Activated B cell treated with CpG ODN at 0.5 μM for 24 hours (primary cell): Measurements from ENCODE around the gene RFPL4AL1. TPM values are rescaled to one million over a fixed set of nuclear protein-coding genes. Genes with fewer than 3 reads are reported as not detected.

ENCODE experiments used
- total RNA-seq: library from RNA; stranded (reverse); gene quantifications from 2 replicates; pipeline ENCODE4 v1.2.3, GENCODE V29; 2022

Gene RFPL4AL1
- total RNA-seq, 1 donor from 2014 or later, result not detected

Other genes starting within 250 kb of the RFPL4AL1 start
- not detected in 2 replicates for gene SBK2, start 232.0 kb upstream of the RFPL4AL1 start, total RNA-seq
- not detected in 2 replicates for gene SBK3, start 223.6 kb upstream of the RFPL4AL1 start, total RNA-seq
- gene ZNF579, start 188.3 kb upstream of the RFPL4AL1 start, total RNA-seq, result 10.3 and 10.9 TPM in 2 replicates
- gene FIZ1, start 169.6 kb upstream of the RFPL4AL1 start, total RNA-seq, result 17.5 and 21.2 TPM in 2 replicates
- 12.6 and 16.1 TPM in 2 replicates for gene ZNF524, start 168.8 kb upstream of the RFPL4AL1 start, total RNA-seq
- gene ZNF865, start 163.5 kb upstream of the RFPL4AL1 start, total RNA-seq, result 17.2 and 18.9 TPM in 2 replicates
- 8.7 and 8.9 TPM in 2 replicates for gene ZNF784, start 144.6 kb upstream of the RFPL4AL1 start, total RNA-seq
- gene ZNF580, start 128.1 kb upstream of the RFPL4AL1 start, total RNA-seq, result 55.0 and 81.2 TPM in 2 replicates
- 42.7 and 46.5 TPM in 2 replicates for gene ZNF581, start 125.5 kb upstream of the RFPL4AL1 start, total RNA-seq
- 14.0 and 14.4 TPM in 2 replicates for gene CCDC106, start 120.9 kb upstream of the RFPL4AL1 start, total RNA-seq
- gene U2AF2, start 114.1 kb upstream of the RFPL4AL1 start, total RNA-seq, result 256 and 273 TPM in 2 replicates
- gene EPN1, start 93.9 kb upstream of the RFPL4AL1 start, total RNA-seq, result 56.6 and 65.2 TPM in 2 replicates
- gene NLRP9, start 30.7 kb upstream of the RFPL4AL1 start, total RNA-seq, result not detected in 2 replicates
- not detected in 2 replicates for gene RFPL4A, start 10.0 kb upstream of the RFPL4AL1 start, total RNA-seq
- gene NLRP11, start 62.9 kb downstream of the RFPL4AL1 start, total RNA-seq, result 0.16 and 0.17 TPM in 2 replicates
- gene NLRP4, start 67.4 kb downstream of the RFPL4AL1 start, total RNA-seq, result 0.31 and 0.34 TPM in 2 replicates
- gene NLRP13, start 163.2 kb downstream of the RFPL4AL1 start, total RNA-seq, result not detected in 2 replicates
- not detected in 2 replicates for gene NLRP8, start 178.7 kb downstream of the RFPL4AL1 start, total RNA-seq
- gene NLRP5, start 217.7 kb downstream of the RFPL4AL1 start, total RNA-seq, result not detected in 2 replicates